Measurements from ENCODE around the gene PRKCH. TPM values are rescaled to one million over a fixed set of nuclear protein-coding genes. Genes with fewer than 3 reads are reported as not detected.

The PRKCH gene
- total RNA-seq, 2 donors from 2014 or later: 7.2 to 8.6 TPM

- 92 to 94% methylated on average over 7 of the region's 7 CpGs for WGBS, 2 experiments (ENCODE audit: insufficient coverage in 1 of 2, insufficient read length in 1 of 2)
- no peaks in the 10 kb centered on the region for H3K27me3 Mint-ChIP-seq (ENCODE audit: insufficient read depth)
- Histone ChIP-seq H3K4me1 (ENCODE audit: control insufficient read depth, insufficient read depth, low read length) (peaks cover 8% of the 10 kb centered on the region), H3K9ac (ENCODE audit: extremely low read depth, low read length, poor library complexity, severe bottlenecking) (no peak overlapping the region), H3K36me3 (ENCODE audit: control insufficient read depth, insufficient read depth, low read length) (no peaks in the 10 kb centered on the region), H3K27ac (ENCODE audit: low read depth, low read length) (no peak overlapping the region), H3K4me3 (ENCODE audit: low read length) (no peak overlapping the region), H3K9me3 (ENCODE audit: control insufficient read depth, low read length) (no peaks in the 10 kb centered on the region), H3K27me3 (ENCODE audit: control insufficient read depth, insufficient read depth, low read length, poor library complexity, severe bottlenecking) (no peaks in the 10 kb centered on the region)
- no peaks in the 10 kb centered on the region for H3K9me3 Mint-ChIP-seq
- no peak overlapping the region for H3K27ac Mint-ChIP-seq
- no peak for TF ChIP-seq CTCF (conservative IDR thresholded peaks at IDR 0.05)
- DNase-seq: no peak
- H3K4me3 Mint-ChIP-seq: no peak overlapping the region
- no peaks in the 10 kb centered on the region for H3K36me3 Mint-ChIP-seq (ENCODE audit: low read depth)
- peaks cover 34% of the 10 kb centered on the region for H3K4me1 Mint-ChIP-seq
Measured at GRCh38 chr14:61499991-61500390, 178.6 kb downstream of the PRKCH start.

- WGBS, 2 experiments (ENCODE audit: insufficient coverage in 1 of 2, insufficient read length in 1 of 2): 83 to 88% methylated on average over 5 to 6 of the region's 6 CpGs
- H3K4me1 ChIP-seq (ENCODE audit: control insufficient read depth, insufficient read depth, low read length): peaks cover 8% of the 10 kb centered on the region
- H3K4me1 Mint-ChIP-seq: peaks cover 34% of the 10 kb centered on the region
Measured at GRCh38 chr14:61501714-61502458, 180.5 kb downstream of the PRKCH start.

GRCh38 chr14:61502459-61503093 lies 181.2 kb downstream of the PRKCH start:
- Mint-ChIP-seq H3K36me3 (ENCODE audit: low read depth) (no peaks in the 10 kb centered on the region), H3K27me3 (ENCODE audit: insufficient read depth) (no peaks in the 10 kb centered on the region), H3K27ac (peak overlapping the region; percentile 52), H3K9me3 (no peaks in the 10 kb centered on the region), H3K4me1 (peaks cover 34% of the 10 kb centered on the region), H3K4me3 (no peak overlapping the region)
- WGBS, 2 experiments (ENCODE audit: insufficient coverage in 1 of 2, insufficient read length in 1 of 2): 39 to 67% methylated on average over 3 to 7 of the region's 7 CpGs
- Histone ChIP-seq H3K4me3 (ENCODE audit: low read length) (no peak overlapping the region), H3K4me1 (ENCODE audit: control insufficient read depth, insufficient read depth, low read length) (peaks cover 8% of the 10 kb centered on the region), H3K27me3 (ENCODE audit: control insufficient read depth, insufficient read depth, low read length, poor library complexity, severe bottlenecking) (no peaks in the 10 kb centered on the region), H3K27ac (ENCODE audit: low read depth, low read length) (no peak overlapping the region), H3K9me3 (ENCODE audit: control insufficient read depth, low read length) (no peaks in the 10 kb centered on the region), H3K9ac (ENCODE audit: extremely low read depth, low read length, poor library complexity, severe bottlenecking) (no peak overlapping the region), H3K36me3 (ENCODE audit: control insufficient read depth, insufficient read depth, low read length) (no peaks in the 10 kb centered on the region)
- no peak for TF ChIP-seq CTCF (conservative IDR thresholded peaks at IDR 0.05)
- DNase-seq: peak; percentile 83

More at GRCh38 chr14:61501714-61502458, 180.5 kb downstream of the PRKCH start:
- H3K27me3 Mint-ChIP-seq (ENCODE audit: insufficient read depth): no peaks in the 10 kb centered on the region
- no peak for DNase-seq
- Histone ChIP-seq H3K4me3 (ENCODE audit: low read length) (no peak overlapping the region), H3K9me3 (ENCODE audit: control insufficient read depth, low read length) (no peaks in the 10 kb centered on the region), H3K27me3 (ENCODE audit: control insufficient read depth, insufficient read depth, low read length, poor library complexity, severe bottlenecking) (no peaks in the 10 kb centered on the region), H3K9ac (ENCODE audit: extremely low read depth, low read length, poor library complexity, severe bottlenecking) (no peak overlapping the region), H3K27ac (ENCODE audit: low read depth, low read length) (no peak overlapping the region), H3K36me3 (ENCODE audit: control insufficient read depth, insufficient read depth, low read length) (no peaks in the 10 kb centered on the region)
- no peaks in the 10 kb centered on the region for H3K9me3 Mint-ChIP-seq
- no peak overlapping the region for H3K4me3 Mint-ChIP-seq
- no peak for TF ChIP-seq CTCF (conservative IDR thresholded peaks at IDR 0.05)
- H3K27ac Mint-ChIP-seq: peak overlapping the region; percentile 46
- H3K36me3 Mint-ChIP-seq (ENCODE audit: low read depth): no peaks in the 10 kb centered on the region

Data from endodermal cell (in vitro differentiated cells).